GM12878 (cell line): ENCODE data around the gene AHCY. TPM values are rescaled to one million over a fixed set of nuclear protein-coding genes. Genes with fewer than 3 reads are reported as not detected.

ENCODE experiments used
- FOS ChIP-seq: IDR thresholded peaks from 3 replicates; pipeline ENCODE4 v1.6.1; 2011; ENCODE audit warnings: borderline replicate concordance; ENCODE audit not compliant: insufficient read length; ENCODE audit errors: extremely low read depth
- HDAC6 ChIP-seq: fragments of 200-600 bp; sonication (generic); IDR thresholded peaks from one replicate; pipeline ENCODE4 v1.8.0; 2017; ENCODE audit warnings: antibody characterized with exemption; ENCODE audit not compliant: unreplicated experiment
- JUNB ChIP-seq: IDR thresholded peaks from 2 replicates; pipeline ENCODE4 v1.6.1; 2016; ENCODE audit warnings: antibody characterized with exemption, mild to moderate bottlenecking
- JUND ChIP-seq: IDR thresholded peaks from 2 replicates; pipeline ENCODE4 v1.6.1; 2012; ENCODE audit warnings: low read depth, mild to moderate bottlenecking, low read length, improper control_type of control experiment, moderate library complexity
- MEF2A ChIP-seq: IDR thresholded peaks from 2 replicates; pipeline ENCODE4 v1.6.1; 2011; ENCODE audit warnings: low read depth, mild to moderate bottlenecking, low read length, moderate library complexity; ENCODE audit not compliant: insufficient read depth
- NFXL1 ChIP-seq: fragments of 450-650 bp; IDR thresholded peaks from 2 replicates; pipeline ENCODE4 v1.6.1; 2017; ENCODE audit warnings: antibody characterized with exemption, mild to moderate bottlenecking, borderline replicate concordance
- PML ChIP-seq: IDR thresholded peaks from 2 replicates; pipeline ENCODE4 v1.6.1; 2012; ENCODE audit warnings: low read length, inconsistent platforms
- SMARCA5 ChIP-seq: fragments of 450-650 bp; IDR thresholded peaks from 2 replicates; pipeline ENCODE4 v1.6.1; 2017; ENCODE audit warnings: mild to moderate bottlenecking
- SP1 ChIP-seq: IDR thresholded peaks from one replicate; pipeline ENCODE4 v1.6.1; 2011; ENCODE audit warnings: low read depth, low read length
- SPI1 ChIP-seq: IDR thresholded peaks from 2 replicates; pipeline ENCODE4 v1.6.1; 2011; ENCODE audit warnings: low read depth, mild to moderate bottlenecking, low read length, moderate library complexity, borderline replicate concordance; ENCODE audit not compliant: insufficient read depth
- TAF1 ChIP-seq: IDR thresholded peaks from 2 replicates; pipeline ENCODE4 v1.6.1; 2011; ENCODE audit warnings: mild to moderate bottlenecking, low read depth, low read length, borderline replicate concordance
- TCF7 ChIP-seq: IDR thresholded peaks from 2 replicates; pipeline ENCODE4 v1.6.1; 2014; ENCODE audit warnings: antibody characterized with exemption, borderline replicate concordance
- YBX1 ChIP-seq: fragments of 450-650 bp; IDR thresholded peaks from 2 replicates; pipeline ENCODE4 v1.6.1; 2016; ENCODE audit warnings: antibody characterized with exemption
- YY1 ChIP-seq: IDR thresholded peaks from 2 replicates; pipeline ENCODE4 v1.6.1; 2011; ENCODE audit warnings: low read depth, mild to moderate bottlenecking, low read length
- ZNF217 ChIP-seq: fragments of 450-650 bp; IDR thresholded peaks from 2 replicates; pipeline ENCODE4 v1.6.1; 2017; ENCODE audit warnings: antibody characterized with exemption, mild to moderate bottlenecking
- ZNF274 ChIP-seq: IDR thresholded peaks from one replicate; pipeline ENCODE4 v1.8.0; 2011; ENCODE audit not compliant: insufficient read length, insufficient read depth
- ZNF592 ChIP-seq: fragments of 450-650 bp; IDR thresholded peaks from 2 replicates; pipeline ENCODE4 v1.6.1; 2017; ENCODE audit warnings: mild to moderate bottlenecking, moderate library complexity
- polyA plus RNA-seq, 11 experiments: library from polyadenylated mRNA; depleted of rRNA in 4 of 11; unstranded in 6 of 11; stranded (reverse) in 5 of 11; fragments of >200 nt; fragmentation: Nextera tagmentation in 4 of 11; fragmentation: Illumina TruSeq in 1 of 11; extraction: Ambion mirVana in 4 of 11; extraction: Trizol in 1 of 11; gene quantifications; 1 replicate in 1 of 11; 2 replicates in 10 of 11; pipeline versions ENCODE4 v1.2.1 to v1.2.3, GENCODE V29; 2011 to 2016; ENCODE audit warnings: inconsistent platforms in 2 of 11, missing spikeins in 2 of 11, low read depth in 1 of 11
- total RNA-seq, 4 experiments: library from RNA; depleted of rRNA in 3 of 4; stranded (reverse); fragments of >200 nt in 3 of 4; fragmentation: Illumina TruSeq in 1 of 4; extraction: Trizol in 1 of 4; gene quantifications; 2 replicates each; pipeline versions ENCODE4 v1.2.1 to v1.2.3, GENCODE V29; 2013 to 2021
- TF ChIP-seq, protein P1 (sequence below): fragments of 450-650 bp; formaldehyde crosslinking; IDR thresholded peaks from 2 replicates; pipeline ENCODE4 v1.5.0; 2022; ENCODE audit warnings: mild to moderate bottlenecking, missing genetic modification characterization
- TF ChIP-seq, protein P2 (sequence below): IDR thresholded peaks from 2 replicates; pipeline ENCODE4 v1.6.1; 2012; ENCODE audit warnings: improper control_type of control experiment, low read depth, low read length; ENCODE audit not compliant: insufficient replicate concordance

The AHCY gene
- total and polyA plus RNA-seq, 10 of the 15 experiments (the other 5 are each of a cell fraction or from before 2014, with no cell fraction given) = 84.9 to 223 (median 181) TPM

DNA sequence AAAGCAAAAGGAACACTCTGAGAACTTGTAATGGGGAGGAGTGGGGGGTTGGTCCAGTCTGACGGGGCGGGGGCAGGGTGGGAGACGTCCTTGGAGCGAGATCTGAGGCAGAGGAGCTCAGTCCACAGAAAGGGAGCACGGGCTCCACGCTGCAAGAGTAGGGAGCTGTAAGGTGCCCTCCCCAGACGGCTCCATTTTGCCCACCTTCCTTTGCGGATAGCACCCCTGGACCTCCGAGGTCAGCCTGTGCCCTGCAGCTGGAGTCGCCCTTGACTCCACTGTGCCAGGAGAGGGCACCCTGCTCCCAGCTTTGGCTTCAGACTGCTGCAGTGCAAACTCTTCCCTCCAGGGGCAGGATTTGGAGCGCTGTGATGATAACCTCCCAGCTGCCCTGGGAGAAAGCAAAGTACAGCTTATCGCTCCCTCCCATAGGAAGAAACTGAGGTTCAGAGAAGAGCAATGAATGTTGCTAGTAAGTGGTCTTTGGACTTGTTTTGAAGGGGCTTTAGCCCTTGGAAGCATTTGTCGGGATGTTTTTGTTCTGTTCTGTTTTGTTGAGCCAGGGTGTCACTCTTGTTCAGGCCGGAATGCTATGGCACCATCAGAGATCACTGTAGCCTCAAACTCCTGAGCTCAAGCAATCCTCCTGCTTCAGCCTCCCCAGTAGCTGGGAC, 9.5 kb upstream of the AHCY start (continued):
- TF ChIP-seq JUNB = no peak
- TF ChIP-seq ZNF274 = no peak
- TF ChIP-seq PML = no peak
- no peak for TF ChIP-seq JUND
- TF ChIP-seq TCF7 = no peak; the same call in 1 of the 2 replicates
- no peak for TF ChIP-seq SPI1
- TF ChIP-seq MEF2A = peak; percentile 68
- TF ChIP-seq ZNF217 = no peak
- TF ChIP-seq, protein P1, sequence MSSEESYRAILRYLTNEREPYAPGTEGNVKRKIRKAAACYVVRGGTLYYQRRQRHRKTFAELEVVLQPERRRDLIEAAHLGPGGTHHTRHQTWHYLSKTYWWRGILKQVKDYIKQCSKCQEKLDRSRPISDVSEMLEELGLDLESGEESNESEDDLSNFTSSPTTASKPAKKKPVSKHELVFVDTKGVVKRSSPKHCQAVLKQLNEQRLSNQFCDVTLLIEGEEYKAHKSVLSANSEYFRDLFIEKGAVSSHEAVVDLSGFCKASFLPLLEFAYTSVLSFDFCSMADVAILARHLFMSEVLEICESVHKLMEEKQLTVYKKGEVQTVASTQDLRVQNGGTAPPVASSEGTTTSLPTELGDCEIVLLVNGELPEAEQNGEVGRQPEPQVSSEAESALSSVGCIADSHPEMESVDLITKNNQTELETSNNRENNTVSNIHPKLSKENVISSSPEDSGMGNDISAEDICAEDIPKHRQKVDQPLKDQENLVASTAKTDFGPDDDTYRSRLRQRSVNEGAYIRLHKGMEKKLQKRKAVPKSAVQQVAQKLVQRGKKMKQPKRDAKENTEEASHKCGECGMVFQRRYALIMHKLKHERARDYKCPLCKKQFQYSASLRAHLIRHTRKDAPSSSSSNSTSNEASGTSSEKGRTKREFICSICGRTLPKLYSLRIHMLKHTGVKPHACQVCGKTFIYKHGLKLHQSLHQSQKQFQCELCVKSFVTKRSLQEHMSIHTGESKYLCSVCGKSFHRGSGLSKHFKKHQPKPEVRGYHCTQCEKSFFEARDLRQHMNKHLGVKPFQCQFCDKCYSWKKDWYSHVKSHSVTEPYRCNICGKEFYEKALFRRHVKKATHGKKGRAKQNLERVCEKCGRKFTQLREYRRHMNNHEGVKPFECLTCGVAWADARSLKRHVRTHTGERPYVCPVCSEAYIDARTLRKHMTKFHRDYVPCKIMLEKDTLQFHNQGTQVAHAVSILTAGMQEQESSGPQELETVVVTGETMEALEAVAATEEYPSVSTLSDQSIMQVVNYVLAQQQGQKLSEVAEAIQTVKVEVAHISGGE (CRISPR knock-in tag) = no peak
- TF ChIP-seq, protein P2, sequence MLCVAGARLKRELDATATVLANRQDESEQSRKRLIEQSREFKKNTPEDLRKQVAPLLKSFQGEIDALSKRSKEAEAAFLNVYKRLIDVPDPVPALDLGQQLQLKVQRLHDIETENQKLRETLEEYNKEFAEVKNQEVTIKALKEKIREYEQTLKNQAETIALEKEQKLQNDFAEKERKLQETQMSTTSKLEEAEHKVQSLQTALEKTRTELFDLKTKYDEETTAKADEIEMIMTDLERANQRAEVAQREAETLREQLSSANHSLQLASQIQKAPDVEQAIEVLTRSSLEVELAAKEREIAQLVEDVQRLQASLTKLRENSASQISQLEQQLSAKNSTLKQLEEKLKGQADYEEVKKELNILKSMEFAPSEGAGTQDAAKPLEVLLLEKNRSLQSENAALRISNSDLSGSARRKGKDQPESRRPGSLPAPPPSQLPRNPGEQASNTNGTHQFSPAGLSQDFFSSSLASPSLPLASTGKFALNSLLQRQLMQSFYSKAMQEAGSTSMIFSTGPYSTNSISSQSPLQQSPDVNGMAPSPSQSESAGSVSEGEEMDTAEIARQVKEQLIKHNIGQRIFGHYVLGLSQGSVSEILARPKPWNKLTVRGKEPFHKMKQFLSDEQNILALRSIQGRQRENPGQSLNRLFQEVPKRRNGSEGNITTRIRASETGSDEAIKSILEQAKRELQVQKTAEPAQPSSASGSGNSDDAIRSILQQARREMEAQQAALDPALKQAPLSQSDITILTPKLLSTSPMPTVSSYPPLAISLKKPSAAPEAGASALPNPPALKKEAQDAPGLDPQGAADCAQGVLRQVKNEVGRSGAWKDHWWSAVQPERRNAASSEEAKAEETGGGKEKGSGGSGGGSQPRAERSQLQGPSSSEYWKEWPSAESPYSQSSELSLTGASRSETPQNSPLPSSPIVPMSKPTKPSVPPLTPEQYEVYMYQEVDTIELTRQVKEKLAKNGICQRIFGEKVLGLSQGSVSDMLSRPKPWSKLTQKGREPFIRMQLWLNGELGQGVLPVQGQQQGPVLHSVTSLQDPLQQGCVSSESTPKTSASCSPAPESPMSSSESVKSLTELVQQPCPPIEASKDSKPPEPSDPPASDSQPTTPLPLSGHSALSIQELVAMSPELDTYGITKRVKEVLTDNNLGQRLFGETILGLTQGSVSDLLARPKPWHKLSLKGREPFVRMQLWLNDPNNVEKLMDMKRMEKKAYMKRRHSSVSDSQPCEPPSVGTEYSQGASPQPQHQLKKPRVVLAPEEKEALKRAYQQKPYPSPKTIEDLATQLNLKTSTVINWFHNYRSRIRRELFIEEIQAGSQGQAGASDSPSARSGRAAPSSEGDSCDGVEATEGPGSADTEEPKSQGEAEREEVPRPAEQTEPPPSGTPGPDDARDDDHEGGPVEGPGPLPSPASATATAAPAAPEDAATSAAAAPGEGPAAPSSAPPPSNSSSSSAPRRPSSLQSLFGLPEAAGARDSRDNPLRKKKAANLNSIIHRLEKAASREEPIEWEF = no peak
- no peak for TF ChIP-seq YBX1
- no peak for TF ChIP-seq NFXL1
- peak; percentile 35 for TF ChIP-seq SP1
- TF ChIP-seq YY1 = peak; percentile 88
- peak; percentile 95 for TF ChIP-seq SMARCA5
- peak; percentile 94 for TF ChIP-seq ZNF592
- no peak for TF ChIP-seq HDAC6
- TF ChIP-seq FOS = no peak
- TF ChIP-seq TAF1 = no peak
